Naive thymus-derived CD4-positive, alpha-beta T cell (primary cell): ENCODE measurements around the gene SORBS1. TPM values are rescaled to one million over a fixed set of nuclear protein-coding genes. Genes with fewer than 3 reads are reported as not detected.

Experiments used
- ATAC-seq: fragments of 150-1000 bp; cut with Tn5 transposase; 2 replicates; pipeline ENCODE4 v1.10.0; 2021; ENCODE audit warnings: mild to moderate bottlenecking, moderate library complexity
- CTCF ChIA-PET: fragments of 350-600 bp; sonication (Branson Sonifier 250); formaldehyde crosslinking; loops from one replicate; lab custom pipeline; 2021; ENCODE audit warnings: antibody characterized with exemption; lab: Charles Lee
- POLR2A ChIA-PET: fragments of 350-600 bp; sonication (Branson Sonifier 250); formaldehyde crosslinking; loops from one replicate; lab custom pipeline; 2021; ENCODE audit warnings: antibody characterized with exemption, inconsistent platforms; lab: Charles Lee
- DNase-seq, 9 donors: peaks; one replicate each; pipeline versions ENCODE4 v3.0.0 to v3.0.0-alpha.2; 2020 to 2022; ENCODE audit warnings: mixed read lengths in 1 of 9
- H3K27ac ChIP-seq: one replicate; pipeline ENCODE4 v1.7.0; 2013; ENCODE audit warnings: mild to moderate bottlenecking, low read depth, low read length, moderate library complexity
- H3K27me3 ChIP-seq, 2 donors: one replicate each; pipeline ENCODE4 v1.7.0; 2013; ENCODE audit warnings: low read length in 2 of 2, mild to moderate bottlenecking in 2 of 2, moderate library complexity in 2 of 2; ENCODE audit not compliant: control insufficient read depth in 2 of 2, insufficient read depth in 2 of 2
- H3K36me3 ChIP-seq, 3 experiments: 1 replicate in 2 of 3; 2 replicates in 1 of 3; pipeline ENCODE4 v1.7.0; 2013; ENCODE audit warnings: low read length in 3 of 3, mild to moderate bottlenecking in 3 of 3, moderate library complexity in 1 of 3; ENCODE audit not compliant: insufficient read depth in 3 of 3, control insufficient read depth in 2 of 3
- H3K4me1 ChIP-seq, 2 donors: one replicate each; pipeline ENCODE4 v1.7.0; 2013; ENCODE audit warnings: low read length in 2 of 2, mild to moderate bottlenecking in 2 of 2, moderate library complexity in 1 of 2; ENCODE audit not compliant: control insufficient read depth in 2 of 2, insufficient read depth in 2 of 2
- H3K4me3 ChIP-seq: 2 replicates; pipeline ENCODE4 v1.7.0; 2013; ENCODE audit warnings: mild to moderate bottlenecking, low read length
- H3K9me3 ChIP-seq, 3 experiments: 1 replicate in 2 of 3; 2 replicates in 1 of 3; pipeline ENCODE4 v1.7.0; 2013; ENCODE audit warnings: low read length in 3 of 3; ENCODE audit not compliant: control insufficient read depth in 2 of 3
- H3K27ac Mint-ChIP-seq, 9 donors: one replicate each; pipeline ENCODE4 v1.8.0; 2020 to 2022; ENCODE audit warnings: mixed read lengths in 9 of 9, mild to moderate bottlenecking in 8 of 9, moderate library complexity in 5 of 9, inconsistent platforms in 2 of 9
- H3K27me3 Mint-ChIP-seq, 5 donors: one replicate each; pipeline ENCODE4 v1.8.0; 2021 to 2022; ENCODE audit warnings: mixed read lengths in 5 of 5, mild to moderate bottlenecking in 1 of 5
- H3K36me3 Mint-ChIP-seq, 5 donors: one replicate each; pipeline ENCODE4 v1.8.0; 2020 to 2022; ENCODE audit warnings: mixed read lengths in 5 of 5, mild to moderate bottlenecking in 3 of 5, inconsistent platforms in 1 of 5
- H3K4me1 Mint-ChIP-seq, 7 donors: one replicate each; pipeline ENCODE4 v1.8.0; 2020 to 2022; ENCODE audit warnings: mixed read lengths in 7 of 7, mild to moderate bottlenecking in 3 of 7, inconsistent platforms in 1 of 7
- H3K4me3 Mint-ChIP-seq, 10 donors: one replicate each; pipeline ENCODE4 v1.8.0; 2020 to 2022; ENCODE audit warnings: mild to moderate bottlenecking in 10 of 10, mixed read lengths in 10 of 10, moderate library complexity in 6 of 10, inconsistent platforms in 2 of 10
- H3K9me3 Mint-ChIP-seq, 11 donors: one replicate each; pipeline ENCODE4 v1.8.0; 2020 to 2022; ENCODE audit warnings: mixed read lengths in 11 of 11, mild to moderate bottlenecking in 4 of 11, inconsistent platforms in 1 of 11, moderate library complexity in 1 of 11
- intact Hi-C, 2 donors: fragments of 100-400 bp; cut with micrococcal nuclease; formaldehyde crosslinking; loops; one replicate each; pipeline ENCODE4 v1.15.1; 2023
- polyA plus RNA-seq, 2 donors: library from polyadenylated mRNA; unstranded; fragments of 300-500 nt; fragmentation: Illumina TruSeq; gene quantifications; one replicate each; pipeline ENCODE4 v1.2.3, GENCODE V29; 2021
- total RNA-seq, 6 experiments: library from RNA in 5 of 6; stranded (reverse) in 5 of 6; gene quantifications; 1 replicate in 5 of 6; 2 replicates in 1 of 6; pipeline ENCODE4 v1.2.3 and lab custom pipeline; 2021 to 2026

The SORBS1 gene
- total and polyA plus RNA-seq, 7 experiments from 2014 or later, result 0.58 to 1.9 (median 0.95) TPM

DNA sequence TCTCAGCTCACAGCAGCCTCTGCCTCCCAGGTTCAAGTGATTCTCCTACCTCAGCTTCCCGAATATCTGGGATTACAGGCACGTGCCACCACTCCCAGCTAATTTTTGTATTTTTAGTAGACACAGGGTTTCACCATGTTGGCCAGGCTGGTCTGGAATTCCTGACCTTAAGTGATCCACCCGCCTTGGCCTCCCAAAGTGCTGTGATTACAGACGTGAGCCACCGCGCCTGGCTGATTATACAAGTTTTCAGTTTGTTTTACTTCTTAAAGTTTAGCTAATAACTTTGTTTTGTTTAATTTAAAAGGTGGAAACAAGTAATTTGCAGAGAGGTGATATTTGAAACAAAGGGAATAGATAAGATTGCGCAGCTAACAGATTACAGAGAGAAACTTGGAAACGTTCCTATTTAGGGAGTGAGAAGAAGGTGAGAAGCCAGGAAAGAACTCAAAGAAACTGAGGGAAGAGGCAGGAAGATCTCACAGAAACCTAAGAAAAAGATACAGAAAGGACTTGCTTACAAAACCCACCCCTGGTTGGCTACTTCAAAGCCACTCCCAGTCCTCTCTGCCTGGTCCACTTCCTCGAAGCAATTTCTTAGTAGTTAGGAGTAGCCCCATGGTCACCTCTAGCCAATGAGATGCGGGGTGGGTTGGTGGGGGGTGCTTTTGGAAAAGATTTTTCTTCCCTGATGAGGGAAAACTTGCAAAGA lies 255.4 kb downstream of the SORBS1 start:
- H3K27ac ChIP-seq, result no peak overlapping the region
- H3K9me3 ChIP-seq, result no peaks in the 10 kb centered on the region
- DNase-seq, result no peak
- no peak overlapping the region for H3K4me3 ChIP-seq
- Mint-ChIP-seq H3K27ac (no peak overlapping the region), H3K9me3 (no peaks in the 10 kb centered on the region), H3K4me1 (peaks cover 0 to 24% (median 0%) of the 10 kb centered on the region in 7 donors), H3K27me3 (peaks cover 0 to 7% (median 6%) of the 10 kb centered on the region in 5 donors), H3K4me3 (no peak overlapping the region), H3K36me3 (no peaks in the 10 kb centered on the region)
- no peaks in the 10 kb centered on the region for H3K27me3 ChIP-seq
- POLR2A ChIA-PET, result no interaction called here
- CTCF ChIA-PET, result no interaction called here
- H3K36me3 ChIP-seq, result no peaks in the 10 kb centered on the region
- no peak for ATAC-seq
- H3K4me1 ChIP-seq, result no peaks in the 10 kb centered on the region
- intact Hi-C loops, result no loop called here

DNA sequence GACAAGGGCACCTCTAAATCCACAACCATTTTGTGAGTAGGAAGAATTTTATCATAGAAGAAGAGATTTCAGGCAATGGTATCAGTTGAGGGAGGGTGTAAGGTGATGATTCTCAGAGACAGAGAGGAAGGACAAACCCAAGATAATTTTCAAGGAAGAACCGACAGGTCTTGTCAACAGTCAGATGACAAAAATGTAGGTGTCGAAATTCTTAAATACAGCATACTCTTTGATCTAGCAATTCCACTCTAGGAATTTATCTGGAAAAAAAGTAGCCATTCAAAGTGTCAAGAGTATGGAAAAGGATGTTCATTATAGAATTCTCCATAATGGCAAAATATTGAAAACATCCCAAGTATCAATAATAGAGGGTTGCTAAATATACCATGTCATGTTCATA lies 256.2 kb downstream of the SORBS1 start:
- POLR2A ChIA-PET, result no interaction called here
- Mint-ChIP-seq H3K27me3 (peaks cover 0 to 7% (median 4%) of the 10 kb centered on the region in 5 donors), H3K4me1 (peaks cover 0 to 16% (median 0%) of the 10 kb centered on the region in 7 donors), H3K4me3 (no peak overlapping the region), H3K9me3 (no peaks in the 10 kb centered on the region), H3K27ac (no peak overlapping the region), H3K36me3 (no peaks in the 10 kb centered on the region)
- intact Hi-C loops, result no loop called here
- CTCF ChIA-PET, result no interaction called here
- H3K27ac ChIP-seq, result no peak overlapping the region
- H3K27me3 ChIP-seq, result no peaks in the 10 kb centered on the region
- H3K4me1 ChIP-seq, result no peaks in the 10 kb centered on the region
- no peaks in the 10 kb centered on the region for H3K36me3 ChIP-seq
- no peak for DNase-seq
- no peak for ATAC-seq
- H3K4me3 ChIP-seq, result no peak overlapping the region
- no peaks in the 10 kb centered on the region for H3K9me3 ChIP-seq

DNA sequence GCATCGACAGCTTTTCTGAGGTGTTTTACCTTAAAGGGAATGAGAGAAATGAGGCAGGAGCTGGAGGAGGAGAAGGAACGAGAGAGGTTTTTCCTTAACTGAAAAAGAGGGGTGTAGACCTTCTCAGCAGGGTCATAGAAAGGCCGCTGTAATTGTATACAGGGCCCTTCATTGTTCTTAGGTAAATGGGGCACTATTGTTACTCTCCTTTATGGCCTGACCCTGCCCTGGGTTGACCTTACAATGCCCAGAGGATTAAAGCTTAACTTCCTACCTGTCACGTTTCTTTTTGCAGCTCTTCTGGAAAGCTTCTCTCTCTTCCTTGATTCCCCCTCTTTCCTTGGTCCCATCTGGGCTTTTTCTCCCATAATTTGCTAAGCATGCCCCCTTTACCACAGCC lies 256.7 kb downstream of the SORBS1 start:
- no peaks in the 10 kb centered on the region for H3K36me3 Mint-ChIP-seq
- Histone ChIP-seq H3K9me3 (no peaks in the 10 kb centered on the region), H3K27me3 (no peaks in the 10 kb centered on the region), H3K4me1 (no peaks in the 10 kb centered on the region), H3K36me3 (no peaks in the 10 kb centered on the region), H3K4me3 (no peak overlapping the region), H3K27ac (no peak overlapping the region)
- no peaks in the 10 kb centered on the region for H3K9me3 Mint-ChIP-seq
- peaks cover 0 to 11% (median 0%) of the 10 kb centered on the region in 7 donors for H3K4me1 Mint-ChIP-seq
- ChIA-PET POLR2A (no interaction called here), CTCF (no interaction called here)
- intact Hi-C loops, result no loop called here
- no peak overlapping the region for H3K4me3 Mint-ChIP-seq
- H3K27me3 Mint-ChIP-seq, result peaks cover 0 to 7% (median 4%) of the 10 kb centered on the region in 5 donors
- no peak overlapping the region for H3K27ac Mint-ChIP-seq
- ATAC-seq (no peak), DNase-seq (no peak)

DNA sequence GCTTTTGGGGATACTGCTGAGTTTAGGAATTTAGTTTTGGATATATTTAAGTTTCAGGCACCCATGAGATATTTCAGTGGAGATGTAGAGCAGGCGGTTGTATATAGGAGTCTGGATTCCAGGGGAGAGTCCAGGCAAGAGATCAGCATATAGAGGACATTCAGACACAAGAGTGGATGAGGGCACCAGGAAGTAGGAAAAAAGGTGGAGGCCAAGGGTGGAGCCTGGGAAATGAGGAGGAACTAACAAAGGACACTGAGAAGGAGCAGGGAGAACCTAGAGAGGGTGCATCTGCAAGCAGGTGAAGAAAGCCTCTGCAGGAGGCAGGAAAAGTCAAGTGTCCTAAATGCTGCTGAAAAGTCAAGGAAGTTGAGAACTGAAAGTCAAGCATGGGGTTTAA lies 257.2 kb downstream of the SORBS1 start:
- POLR2A ChIA-PET, result no interaction called here
- no peaks in the 10 kb centered on the region for H3K9me3 Mint-ChIP-seq
- intact Hi-C loops, result no loop called here

DNA sequence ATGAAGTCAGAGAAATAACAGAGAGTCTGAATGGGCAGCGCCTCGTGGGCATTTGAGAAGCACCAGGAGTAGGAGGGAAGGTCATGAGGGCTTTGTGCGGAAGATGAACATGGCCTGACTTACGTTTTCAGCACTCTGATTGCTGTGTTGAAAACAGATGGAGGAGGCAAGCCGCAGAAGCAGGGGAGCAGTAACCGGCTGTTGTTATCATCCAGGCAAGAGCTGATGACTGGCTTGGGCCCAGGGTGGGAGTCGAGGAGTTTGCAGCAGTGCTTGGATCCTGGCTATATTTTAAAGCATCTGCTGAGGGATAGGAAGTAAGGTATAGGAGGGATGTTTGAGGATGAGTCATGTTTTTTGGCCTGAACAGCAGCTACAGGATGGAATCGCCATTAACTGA lies 257.6 kb downstream of the SORBS1 start:
- Mint-ChIP-seq H3K4me1 (peaks cover 0 to 3% (median 0%) of the 10 kb centered on the region in 7 donors), H3K27me3 (peaks cover 0 to 7% (median 4%) of the 10 kb centered on the region in 5 donors), H3K4me3 (no peak overlapping the region), H3K9me3 (no peaks in the 10 kb centered on the region), H3K36me3 (no peaks in the 10 kb centered on the region), H3K27ac (no peak overlapping the region)
- CTCF ChIA-PET, result no interaction called here
- DNase-seq (no peak), ATAC-seq (no peak)
- intact Hi-C loops, result no loop called here
- Histone ChIP-seq H3K9me3 (no peaks in the 10 kb centered on the region), H3K4me1 (no peaks in the 10 kb centered on the region), H3K27ac (no peak overlapping the region), H3K27me3 (no peaks in the 10 kb centered on the region), H3K36me3 (no peaks in the 10 kb centered on the region), H3K4me3 (no peak overlapping the region)
- POLR2A ChIA-PET, result no interaction called here

More for the DNA sequence above, 257.2 kb downstream of the SORBS1 start:
- Mint-ChIP-seq H3K4me1 (peaks cover 0 to 7% (median 0%) of the 10 kb centered on the region in 7 donors), H3K4me3 (no peak overlapping the region), H3K27ac (no peak overlapping the region), H3K27me3 (peaks cover 0 to 7% (median 4%) of the 10 kb centered on the region in 5 donors), H3K36me3 (no peaks in the 10 kb centered on the region)
- Histone ChIP-seq H3K36me3 (no peaks in the 10 kb centered on the region), H3K27me3 (no peaks in the 10 kb centered on the region), H3K27ac (no peak overlapping the region), H3K4me3 (no peak overlapping the region), H3K4me1 (no peaks in the 10 kb centered on the region), H3K9me3 (no peaks in the 10 kb centered on the region)
- ATAC-seq, result no peak
- CTCF ChIA-PET, result no interaction called here
- DNase-seq, result no peak

DNA sequence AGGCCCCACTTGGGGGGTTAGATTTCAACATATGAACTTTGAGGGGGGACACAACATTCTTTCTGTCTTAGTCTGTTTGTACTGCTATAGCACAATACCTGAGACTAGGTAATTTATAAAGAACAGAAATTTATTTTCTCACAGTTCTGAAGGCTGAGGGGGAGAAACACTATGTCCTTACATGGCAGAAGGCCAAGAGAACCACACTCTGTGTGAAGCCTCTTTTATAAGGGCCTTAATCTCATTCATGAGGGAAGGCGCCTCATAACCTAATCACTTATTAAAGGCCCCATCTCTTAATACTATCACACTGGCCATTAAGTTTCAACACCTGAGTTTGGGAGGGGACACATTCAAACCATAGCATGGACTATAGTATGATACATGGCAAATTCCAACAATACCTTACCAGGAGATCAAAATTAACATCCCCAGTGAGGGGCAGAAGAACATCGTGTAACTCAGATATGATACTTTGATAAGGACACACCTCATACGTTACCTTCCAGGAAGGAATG lies 261.1 kb downstream of the SORBS1 start:
- Histone ChIP-seq H3K4me1 (peaks cover 1 to 6% of the 10 kb centered on the region in 2 donors), H3K27me3 (no peaks in the 10 kb centered on the region), H3K9me3 (no peaks in the 10 kb centered on the region), H3K36me3 (no peaks in the 10 kb centered on the region), H3K4me3 (no peak overlapping the region), H3K27ac (no peak overlapping the region)
- DNase-seq (no peak), ATAC-seq (no peak)
- intact Hi-C loops, result no loop called here
- Mint-ChIP-seq H3K9me3 (no peaks in the 10 kb centered on the region), H3K4me1 (peaks cover 0 to 17% (median 7%) of the 10 kb centered on the region in 7 donors), H3K27ac (no peak overlapping the region), H3K4me3 (no peak overlapping the region), H3K27me3 (peaks cover 0 to 7% (median 0%) of the 10 kb centered on the region in 5 donors), H3K36me3 (no peaks in the 10 kb centered on the region)
- CTCF ChIA-PET, result no interaction called here
- POLR2A ChIA-PET, result no interaction called here

DNA sequence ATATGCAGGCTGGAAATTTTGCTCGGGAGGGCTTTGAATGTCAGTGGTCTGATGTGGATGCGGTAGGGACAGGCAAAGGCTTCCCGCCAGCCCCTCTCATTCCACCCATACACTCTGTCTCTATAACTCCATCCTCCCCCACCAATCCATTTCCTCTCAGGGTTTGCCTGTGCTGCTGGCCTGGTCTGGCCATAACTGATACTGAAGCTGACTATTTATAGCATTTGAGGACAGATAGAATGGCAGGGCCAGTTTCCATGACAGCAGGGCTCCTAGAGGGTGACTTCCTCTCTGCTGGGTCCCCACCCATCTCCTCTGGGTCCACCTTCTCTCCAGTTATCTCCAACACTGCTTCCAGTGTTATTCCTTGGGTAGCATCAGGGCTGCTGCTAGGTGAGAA lies 263.8 kb downstream of the SORBS1 start:
- no peak overlapping the region for H3K27ac Mint-ChIP-seq
- H3K9me3 Mint-ChIP-seq, result peaks cover 0 to 2% (median 0%) of the 10 kb centered on the region in 11 donors
- ChIA-PET POLR2A (no interaction called here), CTCF (no interaction called here)
- peaks cover 0 to 2% (median 0%) of the 10 kb centered on the region in 5 donors for H3K36me3 Mint-ChIP-seq
- no peak overlapping the region for H3K4me3 ChIP-seq
- intact Hi-C loops, result loop anchor here in 1 of 2 donors (5.0 kb wide), 1 partner anchor 265 kb away; the partner anchor contains the start of gene SORBS1
- H3K9me3 ChIP-seq, result no peaks in the 10 kb centered on the region
- no peak overlapping the region for H3K27ac ChIP-seq
- DNase-seq, result no peak
- no peaks in the 10 kb centered on the region for H3K36me3 ChIP-seq
- no peaks in the 10 kb centered on the region for H3K27me3 ChIP-seq
- H3K4me3 Mint-ChIP-seq, result no peak overlapping the region
- H3K4me1 Mint-ChIP-seq, result peaks cover 0 to 35% (median 14%) of the 10 kb centered on the region in 7 donors
- ATAC-seq, result no peak
- H3K4me1 ChIP-seq, result peaks cover 6 to 12% of the 10 kb centered on the region in 2 donors
- H3K27me3 Mint-ChIP-seq, result peaks cover 6 to 21% (median 13%) of the 10 kb centered on the region in 5 donors
